Natural killer cell (primary cell): ENCODE measurements around the gene LRRC42. TPM values are rescaled to one million over a fixed set of nuclear protein-coding genes. Genes with fewer than 3 reads are reported as not detected.

Experiments
- ATAC-seq, 3 donors: fragments of 150-1000 bp in 2 of 3; fragments of 200-7000 bp in 1 of 3; cut with Tn5 transposase; 1 replicate in 1 of 3; 2 replicates in 2 of 3; pipeline ENCODE4 v1.10.0; 2021; ENCODE audit warnings: mild to moderate bottlenecking in 2 of 3, moderate library complexity in 2 of 3
- DNase-seq, 2 donors: peaks; one replicate each; pipeline versions ENCODE4 v3.0.0 to v3.0.0-alpha.2; 2013 to 2021; ENCODE audit warnings: mixed read lengths in 1 of 2
- H3K27ac ChIP-seq: one replicate; pipeline ENCODE4 v1.5.1; 2013; ENCODE audit warnings: mild to moderate bottlenecking, low read length
- H3K27me3 ChIP-seq: one replicate; pipeline ENCODE4 v1.6.1; 2013; ENCODE audit warnings: low read length; ENCODE audit not compliant: control insufficient read depth, insufficient read depth
- H3K36me3 ChIP-seq: one replicate; pipeline ENCODE4 v1.6.1; 2013; ENCODE audit warnings: low read length; ENCODE audit not compliant: control insufficient read depth, insufficient read depth
- H3K4me1 ChIP-seq: one replicate; pipeline ENCODE4 v1.6.1; 2013; ENCODE audit warnings: low read length; ENCODE audit not compliant: control insufficient read depth, insufficient read depth
- H3K4me3 ChIP-seq: one replicate; pipeline ENCODE4 v1.5.1; 2013; ENCODE audit warnings: low read length
- H3K9me3 ChIP-seq: one replicate; pipeline ENCODE4 v1.6.1; 2013; ENCODE audit warnings: low read length; ENCODE audit not compliant: control insufficient read depth, insufficient read depth
- H3K27ac Mint-ChIP-seq, 2 donors: one replicate each; pipeline ENCODE4 v1.8.0; 2022; ENCODE audit warnings: mild to moderate bottlenecking in 2 of 2, mixed read lengths in 2 of 2, moderate library complexity in 1 of 2
- H3K27me3 Mint-ChIP-seq, 2 donors: one replicate each; pipeline ENCODE4 v1.8.0; 2022; ENCODE audit warnings: low read depth in 2 of 2, mixed read lengths in 2 of 2
- H3K36me3 Mint-ChIP-seq: one replicate; pipeline ENCODE4 v1.8.0; 2022; ENCODE audit warnings: mixed read lengths
- H3K4me1 Mint-ChIP-seq, 2 donors: one replicate each; pipeline ENCODE4 v1.8.0; 2022; ENCODE audit warnings: mixed read lengths in 2 of 2
- H3K4me3 Mint-ChIP-seq: one replicate; pipeline ENCODE4 v1.8.0; 2022; ENCODE audit warnings: mild to moderate bottlenecking, moderate library complexity, mixed read lengths
- H3K9me3 Mint-ChIP-seq, 2 donors: one replicate each; pipeline ENCODE4 v1.8.0; 2022; ENCODE audit warnings: mixed read lengths in 2 of 2
- CTCF ChIP-seq: fragments of 200-600 bp; IDR thresholded peaks from one replicate; pipeline ENCODE4 v1.8.0; 2022; ENCODE audit warnings: antibody characterized with exemption
- WGBS: methylation state at CpG from one replicate; pipeline ENCODE4 v1.1.7; 2013; ENCODE audit warnings: missing lambda C conversion rate; ENCODE audit not compliant: insufficient coverage; 5-methylcytosine and 5-hydroxymethylcytosine counted together
- intact Hi-C: fragments of 100-400 bp; cut with micrococcal nuclease; formaldehyde crosslinking; loops from one replicate; pipeline ENCODE4 v1.14.2; 2022
- total RNA-seq, 4 donors: library from RNA; stranded (reverse); fragments of 120-200 nt in 1 of 4; gene quantifications; one replicate each; pipeline versions ENCODE4 v1.2.3 to v1.2.4, GENCODE V29; 2013 to 2022

Gene LRRC42
- total RNA-seq, 3 donors from 2014 or later (not counting 1 experiment from before 2014, with no cell fraction given), result 8.9 to 11.1 (median 10.0) TPM

- intact Hi-C loops, result no loop called here
- ATAC-seq, result no peak
- no peak for DNase-seq
- WGBS, result 94% methylated on average over 3 of the region's 4 CpGs
- Mint-ChIP-seq H3K27ac (no peak overlapping the region), H3K36me3 (peaks cover 11% of the 10 kb centered on the region), H3K4me3 (no peak overlapping the region), H3K4me1 (peaks cover 0 to 2% of the 10 kb centered on the region in 2 donors), H3K27me3 (no peaks in the 10 kb centered on the region), H3K9me3 (no peaks in the 10 kb centered on the region)
- Histone ChIP-seq H3K4me3 (no peak overlapping the region), H3K4me1 (no peaks in the 10 kb centered on the region), H3K27ac (no peak overlapping the region), H3K27me3 (no peaks in the 10 kb centered on the region), H3K36me3 (peaks cover 39% of the 10 kb centered on the region), H3K9me3 (no peaks in the 10 kb centered on the region)
- no peak for TF ChIP-seq CTCF
These were observed 16.2 kb downstream of the LRRC42 start for GRCh38 chr1:53962395-53962794.

GRCh38 chr1:53963460-53963859, 17.3 kb downstream of the LRRC42 start:
- TF ChIP-seq CTCF, result no peak
- Histone ChIP-seq H3K4me1 (no peaks in the 10 kb centered on the region), H3K27me3 (no peaks in the 10 kb centered on the region), H3K27ac (no peak overlapping the region), H3K36me3 (peaks cover 44% of the 10 kb centered on the region), H3K4me3 (no peak overlapping the region), H3K9me3 (no peaks in the 10 kb centered on the region)
- DNase-seq (no peak), ATAC-seq (no peak)
- Mint-ChIP-seq H3K9me3 (no peaks in the 10 kb centered on the region), H3K27ac (no peak overlapping the region), H3K36me3 (peaks cover 11% of the 10 kb centered on the region), H3K4me1 (no peaks in the 10 kb centered on the region), H3K4me3 (no peak overlapping the region), H3K27me3 (no peaks in the 10 kb centered on the region)
- intact Hi-C loops, result no loop called here
- 79% methylated on average over 4 of the region's 4 CpGs for WGBS

- H3K36me3 ChIP-seq, result peaks cover 47% of the 10 kb centered on the region
- H3K27ac Mint-ChIP-seq, result no peak overlapping the region
- no peaks in the 10 kb centered on the region for H3K9me3 ChIP-seq
- no peak overlapping the region for H3K27ac ChIP-seq
- no peaks in the 10 kb centered on the region for H3K4me1 ChIP-seq
- no peak for DNase-seq
- TF ChIP-seq CTCF, result no peak
- WGBS, result 87% methylated on average over 5 of the region's 5 CpGs
- no peaks in the 10 kb centered on the region for H3K27me3 ChIP-seq
- no peaks in the 10 kb centered on the region for H3K4me1 Mint-ChIP-seq
- H3K4me3 ChIP-seq, result no peak overlapping the region
- no peak overlapping the region for H3K4me3 Mint-ChIP-seq
- no peaks in the 10 kb centered on the region for H3K9me3 Mint-ChIP-seq
- H3K36me3 Mint-ChIP-seq, result peaks cover 11% of the 10 kb centered on the region
- ATAC-seq, result no peak
- intact Hi-C loops, result no loop called here
- H3K27me3 Mint-ChIP-seq, result no peaks in the 10 kb centered on the region
These were observed 18.0 kb downstream of the LRRC42 start for GRCh38 chr1:53964109-53964508.

- Histone ChIP-seq H3K4me3 (no peak overlapping the region), H3K4me1 (no peaks in the 10 kb centered on the region), H3K27ac (no peak overlapping the region), H3K9me3 (no peaks in the 10 kb centered on the region), H3K36me3 (peaks cover 45% of the 10 kb centered on the region), H3K27me3 (no peaks in the 10 kb centered on the region)
- H3K27me3 Mint-ChIP-seq, result no peaks in the 10 kb centered on the region
- ATAC-seq (no peak), DNase-seq (no peak)
- intact Hi-C loops, result no loop called here
- no peaks in the 10 kb centered on the region for H3K4me1 Mint-ChIP-seq
- 99% methylated on average over 3 of the region's 3 CpGs for WGBS
- TF ChIP-seq CTCF, result no peak
- H3K4me3 Mint-ChIP-seq, result no peak overlapping the region
- peaks cover 11% of the 10 kb centered on the region for H3K36me3 Mint-ChIP-seq
- H3K27ac Mint-ChIP-seq, result no peak overlapping the region
- H3K9me3 Mint-ChIP-seq, result no peaks in the 10 kb centered on the region
These were observed 20.6 kb downstream of the LRRC42 start for GRCh38 chr1:53966794-53967193.
